HFF-Myc (cell line): Measurements from ENCODE around the gene FIGN.

ENCODE experiments used
- DNase-seq: peaks from one replicate; pipeline ENCODE4 v3.0.0-alpha.2; 2011; ENCODE audit warnings: low read depth; ENCODE audit errors: extremely low read depth
- H3K4me3 ChIP-seq: replicated peaks from 2 replicates; pipeline ENCODE4 v1.5.1; 2011; ENCODE audit warnings: low read depth, mild to moderate bottlenecking, control low read depth, low read length
- CTCF ChIP-seq: IDR thresholded peaks from 2 replicates; pipeline ENCODE4 v1.5.1; 2012; ENCODE audit warnings: mild to moderate bottlenecking, low read depth, low read length, control low read depth; ENCODE audit errors: missing control alignments

FIGN gene

GRCh38 chr2:163756588-163756987, 20.8 kb upstream of the FIGN start:
- TF ChIP-seq CTCF, result no peak
- no peak overlapping the region for H3K4me3 ChIP-seq
- no peak for DNase-seq

GRCh38 chr2:163755366-163755765, 19.6 kb upstream of the FIGN start:
- H3K4me3 ChIP-seq, result no peak overlapping the region
- no peak for DNase-seq
- TF ChIP-seq CTCF, result no peak

GRCh38 chr2:163753726-163754125, 17.9 kb upstream of the FIGN start:
- TF ChIP-seq CTCF, result no peak
- no peak for DNase-seq
- H3K4me3 ChIP-seq, result no peak overlapping the region

- TF ChIP-seq CTCF, result no peak
- DNase-seq, result no peak
Observed at GRCh38 chr2:163752267-163752666, 16.5 kb upstream of the FIGN start.

GRCh38 chr2:163751696-163752095, 15.9 kb upstream of the FIGN start:
- TF ChIP-seq CTCF, result no peak
- no peak for DNase-seq
- no peak overlapping the region for H3K4me3 ChIP-seq

More at GRCh38 chr2:163752267-163752666, 16.5 kb upstream of the FIGN start:
- no peak overlapping the region for H3K4me3 ChIP-seq

GRCh38 chr2:163748420-163748819, 12.6 kb upstream of the FIGN start:
- no peak for TF ChIP-seq CTCF
- H3K4me3 ChIP-seq, result no peak overlapping the region
- no peak for DNase-seq

GRCh38 chr2:163741435-163741834, 5.6 kb upstream of the FIGN start:
- DNase-seq, result no peak
- TF ChIP-seq CTCF, result no peak
- H3K4me3 ChIP-seq, result no peak overlapping the region
